SK-N-SH treated with all-trans-retinoic acid at 6 μM for 48 hours (cell line): ENCODE results near the gene PIM2.

Experiments used
- ARNTL ChIP-seq: fragments of 450-650 bp; formaldehyde crosslinking; IDR thresholded peaks from 2 replicates; pipeline ENCODE4 v1.5.0; 2020; ENCODE audit warnings: low read depth, mild to moderate bottlenecking, moderate library complexity, borderline replicate concordance
- BACH2 ChIP-seq: fragments of 250-450 bp; sonication (Bioruptor Pico); IDR thresholded peaks from 2 replicates; pipeline ENCODE4 v1.9.0; 2021; ENCODE audit warnings: mild to moderate bottlenecking, borderline replicate concordance
- OSR1 ChIP-seq: fragments of 250-450 bp; sonication (Bioruptor Pico); IDR thresholded peaks from 2 replicates; pipeline ENCODE4 v1.8.0; 2022; ENCODE audit warnings: moderate library complexity, mild to moderate bottlenecking, inconsistent platforms
- PATZ1 ChIP-seq: fragments of 250-450 bp; sonication (Bioruptor Pico); IDR thresholded peaks from 2 replicates; pipeline ENCODE4 v1.8.0; 2020; ENCODE audit warnings: mild to moderate bottlenecking, moderate library complexity, borderline replicate concordance
- ZFP3 ChIP-seq: fragments of 250-450 bp; sonication (Bioruptor Pico); IDR thresholded peaks from 2 replicates; pipeline ENCODE4 v1.5.0; 2020; ENCODE audit warnings: mild to moderate bottlenecking, moderate library complexity
- ZNF8 ChIP-seq: fragments of 450-650 bp; formaldehyde crosslinking; IDR thresholded peaks from 2 replicates; pipeline ENCODE4 v1.5.0; 2020; ENCODE audit warnings: mild to moderate bottlenecking, moderate library complexity

DNA sequence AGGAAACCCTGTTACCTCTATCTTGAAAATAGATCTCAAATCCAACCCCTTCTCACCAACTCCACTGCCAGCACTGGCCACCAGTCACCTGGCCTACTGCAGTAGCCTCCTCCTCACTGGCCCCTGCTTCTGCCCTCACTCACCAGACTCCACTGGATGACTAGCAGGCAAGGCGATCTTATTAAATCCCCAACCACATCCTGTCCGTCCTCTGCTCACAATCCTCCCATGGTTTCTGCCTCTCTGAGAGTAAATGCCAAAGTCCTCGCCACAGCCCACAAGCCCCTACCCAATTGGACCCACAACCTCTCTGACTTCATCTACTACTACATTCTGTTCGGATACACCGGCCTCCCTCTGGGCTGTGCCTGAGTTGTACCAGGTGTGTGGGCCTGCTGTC, 5.4 kb upstream of the PIM2 start:
- TF ChIP-seq ZFP3 (CRISPR knock-in tag) = no peak
- TF ChIP-seq OSR1 = no peak
- TF ChIP-seq BACH2 (CRISPR knock-in tag) = no peak
- TF ChIP-seq PATZ1 (CRISPR knock-in tag) = no peak
- no peak for TF ChIP-seq ZNF8 (CRISPR knock-in tag)
- no peak for TF ChIP-seq ARNTL (CRISPR knock-in tag)
